SKM-1 treated with dmso at 0.1 percent for 144 hours (cell line): ENCODE measurements around the gene CHCHD6.

Experiments used
- DNase-seq: peaks from one replicate; lab custom pipeline; 2025; ENCODE audit not compliant: unreplicated experiment; lab: John Stamatoyannopoulos, UW

CHCHD6 gene

GRCh38 chr3:126935756-126936509 is 231.9 kb downstream of the CHCHD6 start:
- DNase-seq: no peak

GRCh38 chr3:126936853-126937425 is 232.9 kb downstream of the CHCHD6 start:
- DNase-seq: no peak

GRCh38 chr3:126937533-126937932 is 233.5 kb downstream of the CHCHD6 start:
- DNase-seq: no peak

- DNase-seq: no peak
Measured at GRCh38 chr3:126937973-126938372, 233.9 kb downstream of the CHCHD6 start.

- no peak for DNase-seq
Measured at GRCh38 chr3:126938520-126939337, 234.7 kb downstream of the CHCHD6 start.

- DNase-seq: no peak
Measured at GRCh38 chr3:126939338-126939718, 235.3 kb downstream of the CHCHD6 start.

GRCh38 chr3:126939733-126940132 is 235.7 kb downstream of the CHCHD6 start:
- no peak for DNase-seq

GRCh38 chr3:126941721-126942270 is 237.8 kb downstream of the CHCHD6 start:
- no peak for DNase-seq

- no peak for DNase-seq
Measured at GRCh38 chr3:126944089-126944965, 240.3 kb downstream of the CHCHD6 start.

GRCh38 chr3:126945171-126945721 is 241.2 kb downstream of the CHCHD6 start:
- DNase-seq: no peak

GRCh38 chr3:126945891-126946290 is 241.9 kb downstream of the CHCHD6 start:
- no peak for DNase-seq

- DNase-seq: no peak
Measured at GRCh38 chr3:126946405-126946804, 242.4 kb downstream of the CHCHD6 start.

GRCh38 chr3:126947429-126947828 is 243.4 kb downstream of the CHCHD6 start:
- no peak for DNase-seq

GRCh38 chr3:126948980-126949535 is 245.0 kb downstream of the CHCHD6 start:
- no peak for DNase-seq

GRCh38 chr3:126951561-126951960 is 247.5 kb downstream of the CHCHD6 start:
- no peak for DNase-seq

- no peak for DNase-seq
Measured at GRCh38 chr3:126952261-126952982, 248.4 kb downstream of the CHCHD6 start.

GRCh38 chr3:126952983-126953660 is 249.1 kb downstream of the CHCHD6 start:
- no peak for DNase-seq

- DNase-seq: no peak
Measured at GRCh38 chr3:126954141-126954842, 250.3 kb downstream of the CHCHD6 start.
